Nephron progenitor cell (in vitro differentiated cells): Measurements from ENCODE around the gene LDAF1.

Experiments used
- DNase-seq: peaks from one replicate; pipeline ENCODE4 v3.0.0; 2021
- H3K27ac Mint-ChIP-seq: 2 replicates; pipeline ENCODE4 v1.8.0; 2021; ENCODE audit warnings: mild to moderate bottlenecking, moderate library complexity, mixed read lengths
- H3K27me3 Mint-ChIP-seq: 2 replicates; pipeline ENCODE4 v1.8.0; 2021; ENCODE audit warnings: mild to moderate bottlenecking, low read depth, mixed read lengths; ENCODE audit not compliant: poor library complexity
- H3K36me3 Mint-ChIP-seq: 2 replicates; pipeline ENCODE4 v1.8.0; 2021; ENCODE audit warnings: low read depth, mixed read lengths
- H3K4me1 Mint-ChIP-seq: 2 replicates; pipeline ENCODE4 v1.8.0; 2021; ENCODE audit warnings: mixed read lengths
- H3K4me3 Mint-ChIP-seq: 2 replicates; pipeline ENCODE4 v1.8.0; 2021; ENCODE audit warnings: mild to moderate bottlenecking, moderate library complexity, mixed read lengths
- H3K9me3 Mint-ChIP-seq: 2 replicates; pipeline ENCODE4 v1.8.0; 2021; ENCODE audit warnings: mild to moderate bottlenecking, moderate library complexity, mixed read lengths
- TF ChIP-seq, protein P1 (sequence below): fragments of 200-600 bp; sonication (generic); IDR thresholded peaks from 2 replicates; pipeline ENCODE4 v1.5.0; 2021; ENCODE audit warnings: antibody characterized with exemption

The LDAF1 gene

DNA sequence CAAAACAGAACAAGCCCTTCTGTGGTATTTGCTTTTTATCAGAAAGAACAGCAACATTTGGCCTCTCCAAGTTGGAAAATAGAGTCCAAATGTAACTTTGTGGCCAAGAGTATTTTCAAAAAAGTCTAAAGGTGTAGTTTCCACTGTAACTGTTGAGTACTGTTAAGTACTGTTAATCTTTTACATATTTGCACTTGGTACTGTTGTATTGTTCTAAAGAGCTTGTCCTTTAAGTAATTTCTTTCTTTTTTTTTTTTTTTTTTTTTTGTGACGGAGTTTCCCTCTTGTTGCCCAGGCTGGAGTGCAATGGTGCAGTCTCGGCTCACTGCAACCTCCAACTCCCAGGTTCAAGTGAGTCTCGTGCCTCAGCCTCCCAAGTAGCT lies 21.5 kb downstream of the LDAF1 start:
- TF ChIP-seq, protein P1, sequence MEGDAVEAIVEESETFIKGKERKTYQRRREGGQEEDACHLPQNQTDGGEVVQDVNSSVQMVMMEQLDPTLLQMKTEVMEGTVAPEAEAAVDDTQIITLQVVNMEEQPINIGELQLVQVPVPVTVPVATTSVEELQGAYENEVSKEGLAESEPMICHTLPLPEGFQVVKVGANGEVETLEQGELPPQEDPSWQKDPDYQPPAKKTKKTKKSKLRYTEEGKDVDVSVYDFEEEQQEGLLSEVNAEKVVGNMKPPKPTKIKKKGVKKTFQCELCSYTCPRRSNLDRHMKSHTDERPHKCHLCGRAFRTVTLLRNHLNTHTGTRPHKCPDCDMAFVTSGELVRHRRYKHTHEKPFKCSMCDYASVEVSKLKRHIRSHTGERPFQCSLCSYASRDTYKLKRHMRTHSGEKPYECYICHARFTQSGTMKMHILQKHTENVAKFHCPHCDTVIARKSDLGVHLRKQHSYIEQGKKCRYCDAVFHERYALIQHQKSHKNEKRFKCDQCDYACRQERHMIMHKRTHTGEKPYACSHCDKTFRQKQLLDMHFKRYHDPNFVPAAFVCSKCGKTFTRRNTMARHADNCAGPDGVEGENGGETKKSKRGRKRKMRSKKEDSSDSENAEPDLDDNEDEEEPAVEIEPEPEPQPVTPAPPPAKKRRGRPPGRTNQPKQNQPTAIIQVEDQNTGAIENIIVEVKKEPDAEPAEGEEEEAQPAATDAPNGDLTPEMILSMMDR, result no peak
- Mint-ChIP-seq H3K9me3 (peaks cover 43% of the 10 kb centered on the region), H3K4me1 (no peaks in the 10 kb centered on the region), H3K27me3 (peaks cover 2% of the 10 kb centered on the region), H3K4me3 (no peak overlapping the region), H3K36me3 (peaks cover 78% of the 10 kb centered on the region), H3K27ac (no peak overlapping the region)
- no peak for DNase-seq

GRCh38 chr16:21183995-21184394 lies 25.5 kb downstream of the LDAF1 start:
- Mint-ChIP-seq H3K4me1 (no peaks in the 10 kb centered on the region), H3K36me3 (peaks cover 48% of the 10 kb centered on the region), H3K27me3 (peaks cover 11% of the 10 kb centered on the region), H3K4me3 (no peak overlapping the region), H3K27ac (no peak overlapping the region), H3K9me3 (peaks cover 35% of the 10 kb centered on the region)
- DNase-seq, result no peak
- TF ChIP-seq, protein P1, result no peak

DNA sequence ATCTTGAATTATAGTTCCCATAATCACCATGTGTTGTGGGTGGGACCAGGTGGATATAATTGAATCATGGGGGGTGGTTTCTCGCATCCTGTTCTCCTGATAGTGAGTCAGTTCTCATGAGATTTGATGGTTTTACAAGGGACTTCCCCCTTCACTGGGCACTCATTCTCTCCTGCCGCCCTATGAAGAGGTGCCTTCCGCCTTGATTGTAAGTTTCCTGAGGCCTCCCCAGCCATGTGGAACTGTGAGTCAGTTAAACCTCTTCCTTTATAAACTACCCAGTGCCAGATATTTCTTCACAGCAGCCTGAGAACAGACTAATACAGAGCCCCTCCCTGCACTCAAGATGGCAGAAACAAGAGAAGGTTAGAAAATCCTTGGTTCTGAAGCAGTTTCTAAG lies 26.4 kb downstream of the LDAF1 start:
- Mint-ChIP-seq H3K4me1 (no peaks in the 10 kb centered on the region), H3K4me3 (no peak overlapping the region), H3K9me3 (peaks cover 34% of the 10 kb centered on the region), H3K27ac (peak overlapping the region; percentile 10), H3K36me3 (peaks cover 39% of the 10 kb centered on the region), H3K27me3 (peaks cover 14% of the 10 kb centered on the region)
- TF ChIP-seq, protein P1, result no peak
- no peak for DNase-seq

DNA sequence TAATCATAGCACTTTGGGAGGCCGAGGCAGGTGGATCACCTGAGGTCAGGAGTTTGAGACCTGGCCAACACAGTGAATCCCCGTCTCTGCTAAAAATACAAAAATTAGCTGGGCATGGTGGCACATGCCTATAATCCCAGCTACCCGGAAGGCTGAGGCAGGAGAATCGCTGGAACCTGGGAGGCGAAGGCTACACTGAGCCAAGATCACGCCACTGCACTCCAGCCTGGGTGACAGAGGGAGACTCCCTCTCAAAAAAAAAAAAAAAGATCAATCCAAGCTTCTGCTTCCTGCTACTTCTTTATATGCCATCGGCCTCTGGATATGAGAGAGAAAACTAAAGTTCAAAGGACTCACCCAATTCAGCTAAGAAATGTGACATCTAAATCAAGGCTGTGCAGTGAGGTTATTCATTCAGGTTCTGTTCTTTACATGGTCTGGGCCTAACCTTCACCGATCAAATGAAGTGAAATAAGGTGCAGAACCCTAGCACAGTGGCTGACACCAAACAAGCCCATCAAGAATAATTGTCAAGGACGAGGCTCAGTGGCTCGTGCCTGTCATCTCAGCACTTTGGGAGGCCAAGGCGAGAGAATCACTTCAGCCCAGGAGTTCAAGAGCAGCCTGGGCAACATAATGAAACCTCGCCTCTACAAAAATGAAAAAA lies 27.3 kb downstream of the LDAF1 start:
- H3K9me3 Mint-ChIP-seq, result peaks cover 36% of the 10 kb centered on the region
- DNase-seq, result no peak
- TF ChIP-seq, protein P1, result no peak
- H3K27me3 Mint-ChIP-seq, result peaks cover 14% of the 10 kb centered on the region
- no peaks in the 10 kb centered on the region for H3K4me1 Mint-ChIP-seq
- peaks cover 30% of the 10 kb centered on the region for H3K36me3 Mint-ChIP-seq
- H3K27ac Mint-ChIP-seq, result peak overlapping the region; percentile 25
- H3K4me3 Mint-ChIP-seq, result no peak overlapping the region

- no peak overlapping the region for H3K4me3 Mint-ChIP-seq
These were observed 27.8 kb downstream of the LDAF1 start for GRCh38 chr16:21186326-21186691.

More at GRCh38 chr16:21186326-21186691, 27.8 kb downstream of the LDAF1 start:
- H3K36me3 Mint-ChIP-seq, result peaks cover 25% of the 10 kb centered on the region
- H3K4me1 Mint-ChIP-seq, result no peaks in the 10 kb centered on the region
- TF ChIP-seq, protein P1, result no peak
- H3K9me3 Mint-ChIP-seq, result peaks cover 31% of the 10 kb centered on the region
- H3K27ac Mint-ChIP-seq, result no peak overlapping the region
- no peak for DNase-seq
- peaks cover 16% of the 10 kb centered on the region for H3K27me3 Mint-ChIP-seq
